ENCODE data around the gene ASB13. TPM values are rescaled to one million over a fixed set of nuclear protein-coding genes. Genes with fewer than 3 reads are reported as not detected.

ASB13 gene
- total and polyA plus RNA-seq, 10 of the 15 experiments (the other 5 are each of a cell fraction or from before 2014, with no cell fraction given), result 0.02 to 0.59 (median 0.10) TPM; not detected in 2

GRCh38 chr10:5684971-5685763 is 18.8 kb upstream of the ASB13 start (continued):
- peak; percentile 58; the same call in 1 of the 2 replicates for TF ChIP-seq BACH1 (IDR thresholded peaks at IDR 0.05; ENCODE audit: borderline replicate concordance)
- TF ChIP-seq SMARCA5 (IDR thresholded peaks at IDR 0.05), result peak; percentile 54; the same call in 1 of the 2 replicates
- no peak for TF ChIP-seq SMAD1 (IDR thresholded peaks at IDR 0.05; ENCODE audit: low read depth, partially characterized antibody)
- TF ChIP-seq CEBPB (IDR thresholded peaks at IDR 0.05; ENCODE audit: borderline replicate concordance in 1 of 2, low read depth in 2 of 2, low read length in 2 of 2), result no peak
- TF ChIP-seq KLF5 (IDR thresholded peaks at IDR 0.05; ENCODE audit: partially characterized antibody), result no peak
- 0 out of 2 replicates have a peak, but pooled peaks have one; percentile 24 for TF ChIP-seq FOXM1 (IDR thresholded peaks at IDR 0.05; ENCODE audit: low read depth, low read length)
- TF ChIP-seq ZBTB11 (CRISPR knock-in tag; IDR thresholded peaks at IDR 0.05), result no peak
- no peak for TF ChIP-seq MTA2 (IDR thresholded peaks at IDR 0.05; ENCODE audit: low read depth)
- no peak for TF ChIP-seq ELK1 (IDR thresholded peaks at IDR 0.05; ENCODE audit: low read depth, low read length)
- TF ChIP-seq CHD2 (IDR thresholded peaks at IDR 0.05; ENCODE audit: borderline replicate concordance, low read depth, low read length), result 0 out of 2 replicates have a peak, but pooled peaks have one; percentile 14
- TF ChIP-seq MXI1 (IDR thresholded peaks at IDR 0.05; ENCODE audit: low read depth, low read length), result no peak; the same call in 1 of the 2 replicates
- TF ChIP-seq ATF7 (IDR thresholded peaks at IDR 0.05; ENCODE audit: low read depth), result no peak
- no peak for TF ChIP-seq YBX1 (IDR thresholded peaks at IDR 0.05)
- TF ChIP-seq TBL1XR1 (IDR thresholded peaks at IDR 0.05; ENCODE audit: low read depth, low read length), result no peak
